ENCODE data around the gene MXRA7. TPM values are rescaled to one million over a fixed set of nuclear protein-coding genes. Genes with fewer than 3 reads are reported as not detected.
"Not testable (repeated sequence)": the region's sequence is repeated elsewhere in the genome, so short reads cannot be mapped to it uniquely, and the experiment has no call there.

Gene MXRA7
- total RNA-seq, 2 donors from 2014 or later, result 76.1 to 285 TPM

GRCh38 chr17:76700270-76700616 lies 10.5 kb downstream of the MXRA7 start:
- no peak for DNase-seq (ENCODE audit: low spot score)
- intact Hi-C loops (cut with DNase I), result no loop called here
- Histone ChIP-seq H3K27me3 (replicated peaks; ENCODE audit: insufficient read depth) (no peaks in the 10 kb centered on the region), H3K4me1 (replicated peaks) (peaks cover 16% of the 10 kb centered on the region), H3K36me3 (no peaks in the 10 kb centered on the region), H3K27ac (peak overlapping the region; percentile 80 to 85), H3K9me3 (no peaks in the 10 kb centered on the region), H3K4me3 (no peak overlapping the region)
- WGBS, result 22% methylated on average over 8 of the region's 8 CpGs
- TF ChIP-seq POLR2AphosphoS5 (IDR thresholded peaks at IDR 0.05) (no peak), CTCF (IDR thresholded peaks at IDR 0.05) (no peak), POLR2A (IDR thresholded peaks at IDR 0.05) (no peak)

- H3K4me3 ChIP-seq; H3K27me3 ChIP-seq (replicated peaks; ENCODE audit: insufficient read depth); H3K9me3 ChIP-seq; DNase-seq (ENCODE audit: low spot score); intact Hi-C loops (cut with DNase I); H3K36me3 ChIP-seq: not testable (repeated sequence)
- Histone ChIP-seq H3K4me1 (replicated peaks) (peaks cover 16% of the 10 kb centered on the region), H3K27ac (peak overlapping the region; percentile 80 to 85)
- WGBS, result 84% methylated on average over 7 of the region's 7 CpGs
Observed at GRCh38 chr17:76698466-76698977, 12.2 kb downstream of the MXRA7 start.

- Histone ChIP-seq H3K9me3 (no peaks in the 10 kb centered on the region), H3K27me3 (replicated peaks; ENCODE audit: insufficient read depth) (no peaks in the 10 kb centered on the region), H3K27ac (peak overlapping the region; percentile 48 to 62), H3K36me3 (no peaks in the 10 kb centered on the region), H3K4me1 (replicated peaks) (peaks cover 16% of the 10 kb centered on the region), H3K4me3 (no peak overlapping the region)
- intact Hi-C loops (cut with DNase I), result no loop called here
- TF ChIP-seq POLR2AphosphoS5 (IDR thresholded peaks at IDR 0.05) (no peak), CTCF (IDR thresholded peaks at IDR 0.05) (no peak), POLR2A (IDR thresholded peaks at IDR 0.05) (no peak)
- no peak for DNase-seq (ENCODE audit: low spot score)
- 45% methylated on average over 17 of the region's 17 CpGs for WGBS
Observed at GRCh38 chr17:76697702-76698465, 12.9 kb downstream of the MXRA7 start.

GRCh38 chr17:76696763-76697701 lies 13.7 kb downstream of the MXRA7 start:
- no peaks in the 10 kb centered on the region for H3K9me3 ChIP-seq
- H3K27me3 ChIP-seq (replicated peaks; ENCODE audit: insufficient read depth), result no peaks in the 10 kb centered on the region
- intact Hi-C loops (cut with DNase I), result no loop called here
- H3K4me3 ChIP-seq, result no peak overlapping the region
- H3K27ac ChIP-seq, result peak overlapping the region; percentile 48 to 62
- 73% methylated on average over 23 of the region's 25 CpGs for WGBS
- DNase-seq (ENCODE audit: low spot score), result no peak
- H3K4me1 ChIP-seq (replicated peaks), result peaks cover 16% of the 10 kb centered on the region
- TF ChIP-seq POLR2AphosphoS5 (IDR thresholded peaks at IDR 0.05) (no peak), CTCF (IDR thresholded peaks at IDR 0.05) (no peak), POLR2A (IDR thresholded peaks at IDR 0.05) (no peak)
- H3K36me3 ChIP-seq, result no peaks in the 10 kb centered on the region

GRCh38 chr17:76695059-76695831 lies 15.5 kb downstream of the MXRA7 start:
- peak overlapping the region in 1 of 2 donors; percentile 15 for H3K27ac ChIP-seq
- H3K36me3 ChIP-seq, result no peaks in the 10 kb centered on the region
- 57% methylated on average over 16 of the region's 16 CpGs for WGBS
- H3K4me3 ChIP-seq, result no peak overlapping the region
- no peaks in the 10 kb centered on the region for H3K27me3 ChIP-seq (replicated peaks; ENCODE audit: insufficient read depth)
- intact Hi-C loops (cut with DNase I), result no loop called here
- TF ChIP-seq POLR2A (IDR thresholded peaks at IDR 0.05) (no peak), POLR2AphosphoS5 (IDR thresholded peaks at IDR 0.05) (peak; percentile 44)
- no peaks in the 10 kb centered on the region for H3K9me3 ChIP-seq
- DNase-seq (ENCODE audit: low spot score), result no peak
- peaks cover 13% of the 10 kb centered on the region for H3K4me1 ChIP-seq (replicated peaks)
